Measurements from ENCODE around the gene CDK19. TPM values are rescaled to one million over a fixed set of nuclear protein-coding genes. Genes with fewer than 3 reads are reported as not detected.

The CDK19 gene
- total RNA-seq, 1 donor: 17.8 TPM

DNA sequence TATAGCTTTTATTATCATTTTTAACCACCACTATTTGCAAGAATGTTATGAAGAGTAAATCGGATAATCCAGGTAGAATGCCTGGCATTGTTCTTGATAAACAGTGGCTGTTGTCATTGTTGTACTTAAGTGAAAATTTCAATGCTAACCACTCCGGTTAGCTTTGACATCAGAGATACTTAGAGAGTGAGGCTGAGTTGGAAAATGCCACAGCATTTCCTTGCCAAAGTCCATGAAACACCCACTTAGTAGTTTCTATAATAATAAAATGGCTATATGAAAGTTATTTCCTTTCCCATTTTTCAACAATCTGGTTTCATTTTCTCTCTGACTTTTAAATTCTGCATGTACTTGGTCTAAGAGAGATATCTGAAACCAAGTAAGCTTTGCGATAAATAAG lies 132.0 kb downstream of the CDK19 start:
- TF ChIP-seq, protein P1, sequence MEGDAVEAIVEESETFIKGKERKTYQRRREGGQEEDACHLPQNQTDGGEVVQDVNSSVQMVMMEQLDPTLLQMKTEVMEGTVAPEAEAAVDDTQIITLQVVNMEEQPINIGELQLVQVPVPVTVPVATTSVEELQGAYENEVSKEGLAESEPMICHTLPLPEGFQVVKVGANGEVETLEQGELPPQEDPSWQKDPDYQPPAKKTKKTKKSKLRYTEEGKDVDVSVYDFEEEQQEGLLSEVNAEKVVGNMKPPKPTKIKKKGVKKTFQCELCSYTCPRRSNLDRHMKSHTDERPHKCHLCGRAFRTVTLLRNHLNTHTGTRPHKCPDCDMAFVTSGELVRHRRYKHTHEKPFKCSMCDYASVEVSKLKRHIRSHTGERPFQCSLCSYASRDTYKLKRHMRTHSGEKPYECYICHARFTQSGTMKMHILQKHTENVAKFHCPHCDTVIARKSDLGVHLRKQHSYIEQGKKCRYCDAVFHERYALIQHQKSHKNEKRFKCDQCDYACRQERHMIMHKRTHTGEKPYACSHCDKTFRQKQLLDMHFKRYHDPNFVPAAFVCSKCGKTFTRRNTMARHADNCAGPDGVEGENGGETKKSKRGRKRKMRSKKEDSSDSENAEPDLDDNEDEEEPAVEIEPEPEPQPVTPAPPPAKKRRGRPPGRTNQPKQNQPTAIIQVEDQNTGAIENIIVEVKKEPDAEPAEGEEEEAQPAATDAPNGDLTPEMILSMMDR (IDR thresholded peaks at IDR 0.05; ENCODE audit: insufficient read depth, low read length): no peak
- no peak overlapping the region for H3K4me3 ChIP-seq (ENCODE audit: low read depth, low read length)
- peak; percentile 24 for DNase-seq (ENCODE audit: low read depth)

DNA sequence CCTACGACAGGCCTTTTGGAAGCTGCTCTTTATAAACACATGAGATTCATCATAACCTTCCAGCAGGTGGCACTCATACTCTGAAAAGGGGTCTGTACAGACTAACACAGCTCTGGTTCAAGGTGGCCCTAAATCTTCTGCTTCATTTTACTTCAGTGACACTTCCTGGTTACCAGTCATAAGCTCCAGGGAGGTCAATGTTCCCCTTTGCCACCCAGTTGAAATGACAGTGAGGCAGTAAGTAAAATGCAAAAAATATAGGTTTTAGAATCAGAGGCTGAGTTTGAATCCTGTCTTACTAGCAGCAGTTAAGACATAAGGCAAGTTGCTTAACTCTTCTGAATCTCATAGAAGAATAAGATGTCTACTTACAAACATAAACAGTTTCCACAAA lies 132.8 kb downstream of the CDK19 start:
- DNase-seq (ENCODE audit: low read depth): peak; percentile 88

DNA sequence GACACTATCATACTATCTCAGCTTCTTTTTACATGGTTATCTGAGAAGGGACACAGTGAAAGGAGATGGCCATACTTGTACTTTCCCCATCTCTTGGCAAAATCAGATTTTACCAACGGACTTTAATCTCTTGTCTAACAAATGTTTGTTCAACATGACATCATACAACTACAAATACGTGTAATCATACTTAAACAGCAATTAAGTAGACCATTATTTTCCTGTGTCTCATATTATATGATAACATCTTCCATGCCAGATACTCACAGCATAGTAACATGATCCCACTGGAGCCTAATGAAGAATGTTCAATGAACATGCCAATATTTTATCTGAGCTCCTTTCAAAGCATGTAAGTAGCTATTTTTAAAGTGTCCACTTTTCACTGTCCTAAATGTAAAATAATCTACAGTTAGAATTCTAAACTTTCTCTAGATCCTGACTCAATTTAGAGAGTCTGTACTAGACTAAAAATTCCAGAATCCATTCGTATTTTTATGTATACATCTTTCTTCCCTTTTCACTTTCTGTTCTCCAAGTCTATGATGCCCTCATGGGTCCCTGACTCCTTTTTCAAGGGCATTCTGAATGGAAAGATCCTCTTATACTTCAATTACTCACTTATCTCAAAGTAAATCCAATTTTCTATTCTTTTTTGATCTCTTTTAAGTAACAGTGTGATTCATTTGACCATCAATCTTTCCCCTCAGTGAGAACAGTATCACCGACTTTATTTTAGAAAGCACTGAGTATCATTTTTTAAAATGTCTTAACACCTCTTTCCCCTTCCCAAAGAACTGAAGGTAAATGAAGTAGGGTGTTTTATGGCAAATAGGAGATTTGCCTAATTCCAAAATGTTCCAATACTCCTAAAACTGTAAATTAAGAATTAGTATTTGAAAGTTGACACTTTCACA lies 133.5 kb downstream of the CDK19 start:
- no peak overlapping the region for H3K4me3 ChIP-seq (ENCODE audit: low read depth, low read length)
- TF ChIP-seq, protein P1 (IDR thresholded peaks at IDR 0.05; ENCODE audit: insufficient read depth, low read length): no peak
- DNase-seq (ENCODE audit: low read depth): peak; percentile 37

More for the DNA sequence above, 132.8 kb downstream of the CDK19 start:
- TF ChIP-seq, protein P1 (IDR thresholded peaks at IDR 0.05; ENCODE audit: insufficient read depth, low read length): peak; percentile 71
- no peak overlapping the region for H3K4me3 ChIP-seq (ENCODE audit: low read depth, low read length)

DNA sequence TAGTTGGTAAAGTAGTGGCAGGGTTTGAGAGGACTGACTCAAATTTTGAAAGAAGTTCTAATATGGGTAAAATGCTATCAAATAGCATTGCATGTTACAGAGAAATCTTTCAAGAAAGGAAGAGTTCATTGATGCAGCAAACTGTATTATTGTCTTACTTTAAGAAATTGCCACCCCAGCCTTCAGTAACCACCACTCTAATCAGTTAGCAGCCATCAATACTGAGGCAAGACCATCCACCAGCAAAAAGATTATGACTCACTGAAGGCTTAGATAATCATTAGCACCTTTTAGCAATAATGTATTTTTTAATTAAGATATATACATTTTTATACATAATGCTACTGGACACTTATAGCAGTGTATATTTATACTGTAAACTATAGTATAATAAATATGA lies 138.9 kb downstream of the CDK19 start:
- no peak overlapping the region for H3K4me3 ChIP-seq (ENCODE audit: low read depth, low read length)
- DNase-seq (ENCODE audit: low read depth): no peak
- TF ChIP-seq, protein P1 (IDR thresholded peaks at IDR 0.05; ENCODE audit: insufficient read depth, low read length): no peak

DNA sequence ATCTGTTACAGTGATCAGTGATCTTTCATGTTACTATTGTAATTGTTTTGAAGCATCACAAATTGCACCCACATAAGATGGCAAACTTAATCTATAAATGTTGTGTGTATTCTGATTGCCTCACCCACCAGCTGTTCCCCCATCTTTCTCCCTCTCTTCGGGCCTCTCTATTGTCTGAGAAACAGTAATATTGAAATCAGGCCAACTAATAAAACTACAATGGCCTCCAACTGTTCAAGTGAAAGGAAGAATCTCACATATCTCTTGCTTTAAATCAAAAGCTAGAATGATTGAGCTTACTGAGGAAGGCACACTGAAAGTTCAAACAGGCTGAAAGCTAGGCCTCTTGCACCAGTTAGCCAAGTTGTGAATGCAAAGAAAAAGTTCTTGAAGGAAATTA lies 141.2 kb downstream of the CDK19 start:
- TF ChIP-seq, protein P1 (IDR thresholded peaks at IDR 0.05; ENCODE audit: insufficient read depth, low read length): no peak
- no peak for DNase-seq (ENCODE audit: low read depth)

DNA sequence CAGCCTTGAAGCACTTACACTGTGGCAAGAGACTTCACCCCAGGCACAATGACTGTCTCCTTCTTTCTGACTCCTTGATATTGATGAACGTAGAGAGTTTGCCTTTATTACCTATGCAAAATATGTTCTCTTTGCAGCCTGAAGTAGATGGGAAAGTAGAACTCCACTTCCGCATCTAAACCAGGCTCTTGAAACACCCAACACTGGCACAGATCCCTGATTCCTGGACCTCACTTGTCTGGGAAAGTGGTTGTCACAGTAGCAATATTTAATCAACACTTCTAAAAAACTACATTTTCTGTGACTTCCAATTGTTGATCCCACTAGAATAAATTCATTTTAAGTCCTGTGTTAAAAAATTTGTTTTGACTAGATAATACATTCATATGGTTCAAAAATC lies 143.1 kb downstream of the CDK19 start:
- no peak for DNase-seq (ENCODE audit: low read depth)
- TF ChIP-seq, protein P1 (IDR thresholded peaks at IDR 0.05; ENCODE audit: insufficient read depth, low read length): no peak

More for the DNA sequence above, 141.2 kb downstream of the CDK19 start:
- no peak overlapping the region for H3K4me3 ChIP-seq (ENCODE audit: low read depth, low read length)

More for the DNA sequence above, 143.1 kb downstream of the CDK19 start:
- H3K4me3 ChIP-seq (ENCODE audit: low read depth, low read length): no peak overlapping the region
